MCF 10A (cell line): ENCODE results near the gene ANKH. TPM values are rescaled to one million over a fixed set of nuclear protein-coding genes. Genes with fewer than 3 reads are reported as not detected.

Experiments
- BruUV-seq: library from RNA; stranded (reverse); fragments of 400-500 nt; replicated peaks from 2 replicates; lab custom pipeline; 2021; lab: Mats Ljungman, UMichigan
- CTCF ChIA-PET: fragments of 300-600 bp; sonication (Branson Sonifier 250); formaldehyde crosslinking; extraction: SDS; loops from one replicate; lab custom pipeline; 2021; ENCODE audit warnings: antibody characterized with exemption, inconsistent platforms; lab: Yijun Ruan, JAX
- POLR2A ChIA-PET: fragments of 300-600, 350-650 bp; sonication (Branson Sonifier 250); formaldehyde crosslinking; extraction: SDS; loops from one replicate; lab custom pipeline; 2020; ENCODE audit warnings: antibody characterized with exemption, inconsistent platforms; lab: Yijun Ruan, JAX
- DNase-seq: peaks from one replicate; pipeline ENCODE4 v3.0.0-alpha.2; 2018; ENCODE audit not compliant: unreplicated experiment
- H3K27ac Mint-ChIP-seq: one replicate; pipeline ENCODE4 v1.8.0; 2022; ENCODE audit warnings: mild to moderate bottlenecking, low read depth, mixed read lengths; ENCODE audit not compliant: unreplicated experiment
- H3K27me3 Mint-ChIP-seq: one replicate; pipeline ENCODE4 v1.8.0; 2022; ENCODE audit warnings: mixed read lengths; ENCODE audit not compliant: insufficient read depth, unreplicated experiment
- H3K36me3 Mint-ChIP-seq: one replicate; pipeline ENCODE4 v1.8.0; 2022; ENCODE audit warnings: mild to moderate bottlenecking, moderate library complexity, mixed read lengths; ENCODE audit not compliant: insufficient read depth, unreplicated experiment
- H3K4me1 Mint-ChIP-seq: one replicate; pipeline ENCODE4 v1.8.0; 2022; ENCODE audit warnings: mixed read lengths; ENCODE audit not compliant: insufficient read depth, unreplicated experiment
- H3K4me3 Mint-ChIP-seq: one replicate; pipeline ENCODE4 v1.8.0; 2022; ENCODE audit warnings: mild to moderate bottlenecking, moderate library complexity, mixed read lengths; ENCODE audit not compliant: unreplicated experiment
- H3K9me3 Mint-ChIP-seq: one replicate; pipeline ENCODE4 v1.8.0; 2022; ENCODE audit warnings: mixed read lengths; ENCODE audit not compliant: unreplicated experiment
- CTCF ChIP-seq: fragments of 200-600 bp; IDR thresholded peaks from one replicate; pipeline ENCODE4 v1.8.0; 2022; ENCODE audit warnings: antibody characterized with exemption, mild to moderate bottlenecking; ENCODE audit not compliant: unreplicated experiment
- intact Hi-C: fragments of 100-400 bp; cut with micrococcal nuclease; formaldehyde crosslinking; loops from 2 replicates; pipeline ENCODE4 v1.14.1; 2022
- total RNA-seq: library from RNA; stranded (reverse); gene quantifications from 2 replicates; pipeline ENCODE4 v1.2.3, GENCODE V29; 2022

Gene ANKH
- total RNA-seq, 1 experiment from 2014 or later = 65.7 TPM

DNA sequence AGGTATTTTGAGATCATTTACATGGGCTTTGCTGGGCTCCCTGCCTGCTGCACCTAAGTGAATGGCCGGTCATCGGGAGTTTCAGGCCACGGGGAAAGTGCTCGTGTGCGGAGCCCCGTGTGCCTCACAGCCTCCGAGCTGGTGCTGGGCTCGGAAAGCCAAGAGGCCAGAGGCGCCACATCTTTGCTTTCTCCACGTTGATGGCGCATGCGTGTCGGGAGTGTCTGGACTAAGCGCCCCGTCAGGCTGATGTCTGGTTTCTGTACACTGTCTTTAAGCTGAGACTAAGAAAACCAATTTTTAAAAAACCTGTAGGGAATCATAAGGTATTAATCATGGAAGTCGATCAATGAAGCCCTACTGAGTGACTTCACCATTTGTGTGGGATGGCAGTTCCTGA lies 137.9 kb downstream of the ANKH start:
- CTCF ChIA-PET = interaction anchor here (0.8 to 1.7 kb wide), 2 partner anchors 11 to 281 kb away, joined by 4 to 8 read pairs; no protein-coding TSS in a partner anchor

DNA sequence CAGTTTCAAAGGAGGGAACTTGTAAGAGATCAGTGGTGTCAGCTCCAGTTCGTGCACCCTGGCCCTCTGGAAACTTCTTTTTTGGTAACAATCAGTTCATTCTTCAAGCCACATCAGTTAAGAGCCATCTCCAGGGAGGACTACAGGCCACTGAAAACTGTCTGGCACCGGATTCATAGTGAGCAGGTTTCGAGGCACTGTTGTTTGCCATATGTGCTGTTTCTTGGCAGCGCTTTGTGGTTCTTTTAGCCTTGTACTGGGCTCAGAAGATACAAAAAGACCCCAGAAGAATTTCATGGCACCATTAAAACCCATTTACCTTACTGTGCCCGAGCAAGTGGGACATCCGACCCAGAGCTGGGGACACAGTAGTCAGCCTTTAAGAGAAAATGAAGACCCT lies 138.6 kb downstream of the ANKH start:
- no peak overlapping the region for H3K27ac Mint-ChIP-seq
- no peak for TF ChIP-seq CTCF
- intact Hi-C loops = no loop called here
- POLR2A ChIA-PET = interaction anchor here (1.0 kb wide), 1 partner anchor 83 kb away, joined by 3 read pairs; no protein-coding TSS in a partner anchor
- H3K9me3 Mint-ChIP-seq = no peaks in the 10 kb centered on the region
- peaks cover 13% of the 10 kb centered on the region for H3K36me3 Mint-ChIP-seq
- no peaks in the 10 kb centered on the region for H3K27me3 Mint-ChIP-seq
- BruUV-seq = no TSS peak
- no peaks in the 10 kb centered on the region for H3K4me1 Mint-ChIP-seq
- DNase-seq = no peak
- CTCF ChIA-PET = interaction anchor here (0.7 to 1.7 kb wide), 4 partner anchors 10 to 282 kb away, joined by 3 to 9 read pairs (median 6); no protein-coding TSS in a partner anchor
- no peak overlapping the region for H3K4me3 Mint-ChIP-seq

More for the DNA sequence above, 137.9 kb downstream of the ANKH start:
- Mint-ChIP-seq H3K36me3 (peaks cover 13% of the 10 kb centered on the region), H3K27ac (no peak overlapping the region), H3K4me3 (no peak overlapping the region), H3K4me1 (no peaks in the 10 kb centered on the region), H3K27me3 (no peaks in the 10 kb centered on the region), H3K9me3 (no peaks in the 10 kb centered on the region)
- POLR2A ChIA-PET = no interaction called here
- BruUV-seq = no TSS peak
- no peak for DNase-seq
- intact Hi-C loops = no loop called here
- TF ChIP-seq CTCF = no peak

DNA sequence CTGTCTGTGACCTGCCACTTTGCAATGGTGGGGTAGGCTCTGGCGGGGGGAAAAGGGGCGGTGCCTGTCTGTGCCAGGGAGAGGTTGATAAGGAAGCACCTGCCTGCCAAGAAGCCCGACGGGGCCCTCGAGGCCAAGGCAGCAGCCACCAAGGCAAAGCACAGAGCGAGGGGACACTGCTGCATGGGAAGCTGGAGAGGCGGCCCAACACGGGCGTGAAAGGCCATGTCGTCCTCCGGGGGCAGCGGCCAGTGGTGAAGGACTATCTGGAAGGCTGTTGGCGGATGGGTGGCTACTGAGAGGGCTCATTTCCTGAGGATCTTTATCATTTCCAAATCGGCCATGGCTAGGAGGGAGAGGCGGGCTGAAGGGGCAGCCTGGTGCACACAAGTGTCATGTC lies 140.7 kb downstream of the ANKH start:
- H3K4me1 Mint-ChIP-seq = peaks cover 10% of the 10 kb centered on the region
- ChIA-PET POLR2A (no interaction called here), CTCF (interaction anchor here (0.7 to 1.9 kb wide), 4 partner anchors 48 to 272 kb away, joined by 3 to 19 read pairs (median 4); no protein-coding TSS in a partner anchor)
- no peak overlapping the region for H3K4me3 Mint-ChIP-seq
- TF ChIP-seq CTCF = no peak
- BruUV-seq = no TSS peak
- no peak overlapping the region for H3K27ac Mint-ChIP-seq
- H3K36me3 Mint-ChIP-seq = peaks cover 5% of the 10 kb centered on the region
- DNase-seq = no peak
- H3K27me3 Mint-ChIP-seq = no peaks in the 10 kb centered on the region
- H3K9me3 Mint-ChIP-seq = no peaks in the 10 kb centered on the region
- intact Hi-C loops = no loop called here

GRCh38 chr5:14730466-14730865 lies 141.1 kb downstream of the ANKH start:
- no peak for DNase-seq
- no peak overlapping the region for H3K4me3 Mint-ChIP-seq
- intact Hi-C loops = no loop called here
- ChIA-PET POLR2A (no interaction called here), CTCF (interaction anchor here (1.1 kb wide), 2 partner anchors 47 to 214 kb away, joined by 3 to 4 read pairs; no protein-coding TSS in a partner anchor)
- peaks cover 10% of the 10 kb centered on the region for H3K4me1 Mint-ChIP-seq
- H3K9me3 Mint-ChIP-seq = no peaks in the 10 kb centered on the region
- H3K27ac Mint-ChIP-seq = no peak overlapping the region
- TF ChIP-seq CTCF = no peak
- H3K27me3 Mint-ChIP-seq = no peaks in the 10 kb centered on the region
- H3K36me3 Mint-ChIP-seq = peaks cover 5% of the 10 kb centered on the region
- no TSS peak for BruUV-seq
